Glutamatergic neuron (in vitro differentiated cells): ENCODE data around the gene LRRC8D. TPM values are rescaled to one million over a fixed set of nuclear protein-coding genes. Genes with fewer than 3 reads are reported as not detected.

Source experiments
- DNase-seq: peaks from one replicate; pipeline ENCODE4 v3.0.0; 2022
- H3K27ac Mint-ChIP-seq: one replicate; pipeline ENCODE4 v1.8.0; 2020; ENCODE audit warnings: mild to moderate bottlenecking, mixed read lengths, inconsistent platforms; ENCODE audit not compliant: unreplicated experiment
- H3K27me3 Mint-ChIP-seq: one replicate; pipeline ENCODE4 v1.8.0; 2020; ENCODE audit warnings: mild to moderate bottlenecking, moderate library complexity, mixed read lengths, inconsistent platforms; ENCODE audit not compliant: unreplicated experiment
- H3K36me3 Mint-ChIP-seq: one replicate; pipeline ENCODE4 v1.8.0; 2020; ENCODE audit warnings: mild to moderate bottlenecking, mixed read lengths, inconsistent platforms; ENCODE audit not compliant: unreplicated experiment
- H3K4me1 Mint-ChIP-seq: one replicate; pipeline ENCODE4 v1.8.0; 2020; ENCODE audit warnings: mild to moderate bottlenecking, low read depth, mixed read lengths, inconsistent platforms; ENCODE audit not compliant: unreplicated experiment
- H3K4me3 Mint-ChIP-seq: one replicate; pipeline ENCODE4 v1.8.0; 2020; ENCODE audit warnings: mild to moderate bottlenecking, mixed read lengths, inconsistent platforms; ENCODE audit not compliant: unreplicated experiment
- H3K9me3 Mint-ChIP-seq: one replicate; pipeline ENCODE4 v1.8.0; 2020; ENCODE audit warnings: mild to moderate bottlenecking, moderate library complexity, mixed read lengths, inconsistent platforms; ENCODE audit not compliant: unreplicated experiment
- total RNA-seq: library from RNA; stranded (reverse); fragmentation: NEBNext Ultra II Directional; extraction: Animal tissue kit (Norgen Biotek cat#: 25700); gene quantifications from one replicate; pipeline ENCODE4 v1.2.1, GENCODE V29; 2021; ENCODE audit not compliant: unreplicated experiment
- TF ChIP-seq, protein P1 (sequence below): fragments of 200-600 bp; sonication (generic); IDR thresholded peaks from one replicate; pipeline ENCODE4 v1.5.0; 2021; ENCODE audit not compliant: partially characterized antibody, unreplicated experiment

Gene LRRC8D
- total RNA-seq, 1 donor from 2014 or later: 54.9 TPM

- Mint-ChIP-seq H3K4me1 (peaks cover 6% of the 10 kb centered on the region), H3K36me3 (peaks cover 8% of the 10 kb centered on the region), H3K4me3 (no peak overlapping the region), H3K27me3 (peaks cover 6% of the 10 kb centered on the region), H3K9me3 (peaks cover 1% of the 10 kb centered on the region), H3K27ac (no peak overlapping the region)
- TF ChIP-seq, protein P1, sequence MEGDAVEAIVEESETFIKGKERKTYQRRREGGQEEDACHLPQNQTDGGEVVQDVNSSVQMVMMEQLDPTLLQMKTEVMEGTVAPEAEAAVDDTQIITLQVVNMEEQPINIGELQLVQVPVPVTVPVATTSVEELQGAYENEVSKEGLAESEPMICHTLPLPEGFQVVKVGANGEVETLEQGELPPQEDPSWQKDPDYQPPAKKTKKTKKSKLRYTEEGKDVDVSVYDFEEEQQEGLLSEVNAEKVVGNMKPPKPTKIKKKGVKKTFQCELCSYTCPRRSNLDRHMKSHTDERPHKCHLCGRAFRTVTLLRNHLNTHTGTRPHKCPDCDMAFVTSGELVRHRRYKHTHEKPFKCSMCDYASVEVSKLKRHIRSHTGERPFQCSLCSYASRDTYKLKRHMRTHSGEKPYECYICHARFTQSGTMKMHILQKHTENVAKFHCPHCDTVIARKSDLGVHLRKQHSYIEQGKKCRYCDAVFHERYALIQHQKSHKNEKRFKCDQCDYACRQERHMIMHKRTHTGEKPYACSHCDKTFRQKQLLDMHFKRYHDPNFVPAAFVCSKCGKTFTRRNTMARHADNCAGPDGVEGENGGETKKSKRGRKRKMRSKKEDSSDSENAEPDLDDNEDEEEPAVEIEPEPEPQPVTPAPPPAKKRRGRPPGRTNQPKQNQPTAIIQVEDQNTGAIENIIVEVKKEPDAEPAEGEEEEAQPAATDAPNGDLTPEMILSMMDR: no peak
- DNase-seq: no peak
Observed at GRCh38 chr1:89929467-89930063, 108.7 kb downstream of the LRRC8D start.

DNA sequence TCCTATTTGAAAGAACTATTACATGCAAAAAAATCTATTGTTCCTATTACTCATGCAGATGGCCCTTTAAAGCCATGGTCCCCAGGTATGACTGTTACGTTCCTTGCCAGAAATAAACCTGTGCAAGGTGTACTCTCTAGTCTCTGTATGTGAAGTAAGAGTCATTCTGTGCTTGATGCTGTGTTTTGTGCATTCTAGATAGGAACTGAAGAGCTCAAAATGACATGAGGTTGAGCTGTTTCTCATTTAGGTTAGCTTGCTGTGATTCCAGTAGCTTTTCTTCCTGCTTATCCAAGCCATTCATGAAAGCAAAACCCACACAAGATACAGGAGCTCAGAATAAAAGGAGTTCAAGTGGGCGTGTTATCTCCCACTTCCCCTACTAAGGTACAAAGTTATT, 109.7 kb downstream of the LRRC8D start:
- no peak for DNase-seq
- peaks cover 10% of the 10 kb centered on the region for H3K36me3 Mint-ChIP-seq
- H3K4me1 Mint-ChIP-seq: peaks cover 6% of the 10 kb centered on the region
- H3K9me3 Mint-ChIP-seq: peaks cover 1% of the 10 kb centered on the region
- TF ChIP-seq, protein P1: no peak
- H3K4me3 Mint-ChIP-seq: no peak overlapping the region
- H3K27me3 Mint-ChIP-seq: peaks cover 6% of the 10 kb centered on the region
- no peak overlapping the region for H3K27ac Mint-ChIP-seq

- no peak overlapping the region for H3K27ac Mint-ChIP-seq
- no peak overlapping the region for H3K4me3 Mint-ChIP-seq
- H3K4me1 Mint-ChIP-seq: peaks cover 6% of the 10 kb centered on the region
- DNase-seq: no peak
- H3K27me3 Mint-ChIP-seq: peaks cover 5% of the 10 kb centered on the region
- peaks cover 4% of the 10 kb centered on the region for H3K36me3 Mint-ChIP-seq
- TF ChIP-seq, protein P1: no peak
- H3K9me3 Mint-ChIP-seq: peaks cover 1% of the 10 kb centered on the region
Observed at GRCh38 chr1:89931964-89932363, 111.1 kb downstream of the LRRC8D start.

DNA sequence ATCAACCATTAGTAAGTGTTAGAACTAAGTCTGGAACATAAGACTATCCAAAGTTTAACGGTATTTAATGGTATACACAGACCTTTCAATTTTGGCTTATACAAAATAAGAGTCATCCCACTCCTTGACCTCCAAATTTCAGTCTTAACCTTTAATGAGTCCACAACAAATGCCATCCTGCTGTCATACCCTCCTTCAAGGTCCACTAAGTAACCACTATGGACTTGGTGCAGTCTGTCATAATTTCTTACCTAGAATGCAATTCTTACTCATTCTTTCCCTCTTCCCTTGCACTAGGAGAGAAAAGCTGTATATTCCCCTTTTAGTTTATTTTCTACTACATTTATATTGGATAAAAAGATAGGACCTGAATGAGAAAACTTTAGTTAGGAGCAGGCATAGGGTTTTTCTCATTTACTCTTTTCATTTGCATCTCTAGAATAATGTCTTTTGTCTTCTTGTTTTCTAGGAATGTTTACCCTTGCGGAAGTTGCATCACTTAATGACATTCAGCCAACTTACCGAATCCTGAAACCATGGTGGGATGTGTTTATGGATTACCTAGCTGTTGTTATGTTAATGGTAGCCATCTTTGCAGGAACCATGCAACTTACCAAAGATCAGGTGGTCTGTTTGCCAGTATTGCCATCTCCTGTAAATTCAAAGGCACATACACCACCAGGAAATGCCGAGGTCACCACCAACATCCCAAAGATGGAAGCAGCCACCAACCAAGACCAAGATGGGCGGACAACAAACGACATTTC, 111.9 kb downstream of the LRRC8D start:
- Mint-ChIP-seq H3K27ac (no peak overlapping the region), H3K36me3 (peaks cover 4% of the 10 kb centered on the region), H3K27me3 (peaks cover 5% of the 10 kb centered on the region), H3K4me3 (no peak overlapping the region), H3K9me3 (peaks cover 1% of the 10 kb centered on the region), H3K4me1 (peaks cover 6% of the 10 kb centered on the region)
- DNase-seq: no peak
- TF ChIP-seq, protein P1: no peak

DNA sequence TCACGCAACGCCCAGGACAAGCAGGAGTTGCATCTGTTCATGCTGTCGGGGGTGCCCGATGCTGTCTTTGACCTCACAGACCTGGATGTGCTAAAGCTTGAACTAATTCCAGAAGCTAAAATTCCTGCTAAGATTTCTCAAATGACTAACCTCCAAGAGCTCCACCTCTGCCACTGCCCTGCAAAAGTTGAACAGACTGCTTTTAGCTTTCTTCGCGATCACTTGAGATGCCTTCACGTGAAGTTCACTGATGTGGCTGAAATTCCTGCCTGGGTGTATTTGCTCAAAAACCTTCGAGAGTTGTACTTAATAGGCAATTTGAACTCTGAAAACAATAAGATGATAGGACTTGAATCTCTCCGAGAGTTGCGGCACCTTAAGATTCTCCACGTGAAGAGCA, 113.6 kb downstream of the LRRC8D start:
- peaks cover 5% of the 10 kb centered on the region for H3K4me1 Mint-ChIP-seq
- H3K27ac Mint-ChIP-seq: no peak overlapping the region
- TF ChIP-seq, protein P1: no peak
- peaks cover 1% of the 10 kb centered on the region for H3K9me3 Mint-ChIP-seq
- H3K36me3 Mint-ChIP-seq: peaks cover 4% of the 10 kb centered on the region
- no peak for DNase-seq
- H3K4me3 Mint-ChIP-seq: no peak overlapping the region
- peaks cover 2% of the 10 kb centered on the region for H3K27me3 Mint-ChIP-seq
